Muscle of leg (tissue), 16 donors: ENCODE results near the gene PLEKHB1. TPM values are rescaled to one million over a fixed set of nuclear protein-coding genes. Genes with fewer than 3 reads are reported as not detected.
A peak's percentile ranks its signal among the peaks of the same experiment; 100 is the strongest.

Source experiments
- DNase-seq: peaks from one replicate; pipeline ENCODE4 v3.0.0; 2013
- H3K27ac ChIP-seq: one replicate; pipeline ENCODE4 v1.5.1; 2013; ENCODE audit warnings: mild to moderate bottlenecking, low read length, control low read depth
- H3K27me3 ChIP-seq: one replicate; pipeline ENCODE4 v1.6.1; 2013; ENCODE audit warnings: low read length; ENCODE audit not compliant: control insufficient read depth, insufficient read depth
- H3K36me3 ChIP-seq: one replicate; pipeline ENCODE4 v1.6.1; 2013; ENCODE audit warnings: low read length; ENCODE audit not compliant: control insufficient read depth, insufficient read depth
- H3K4me1 ChIP-seq: one replicate; pipeline ENCODE4 v1.6.1; 2013; ENCODE audit warnings: low read length; ENCODE audit not compliant: control insufficient read depth, insufficient read depth
- H3K4me3 ChIP-seq: one replicate; pipeline ENCODE4 v1.5.1; 2013; ENCODE audit warnings: low read length, control low read depth
- H3K9me3 ChIP-seq: replicated peaks from 2 replicates; pipeline ENCODE4 v1.6.1; 2013; ENCODE audit warnings: low read depth, low read length; ENCODE audit not compliant: control insufficient read depth
- WGBS: methylation state at CpG from one replicate; pipeline ENCODE4 v1.1.5; 2013; ENCODE audit warnings: missing lambda C conversion rate; ENCODE audit not compliant: insufficient coverage; 5-methylcytosine and 5-hydroxymethylcytosine counted together
- long read RNA-seq, 11 donors: transcript quantifications; one replicate each; lab custom pipeline, GENCODE V29; 2026
- polyA plus RNA-seq, 8 donors: library from polyadenylated mRNA; unstranded; fragments of 120-200 nt; gene quantifications; one replicate each; pipeline versions ENCODE4 v1.2.1 to v1.2.3, GENCODE V29; 2013; ENCODE audit warnings: inconsistent platforms in 1 of 8, low replicate concordance in 1 of 8; ENCODE audit not compliant: insufficient read length in 8 of 8, insufficient read depth in 1 of 8
- total RNA-seq: library from RNA; stranded (reverse); fragments of 120-200 nt; gene quantifications from one replicate; pipeline ENCODE4 v1.2.4, GENCODE V29; 2013

PLEKHB1 gene, protein sequence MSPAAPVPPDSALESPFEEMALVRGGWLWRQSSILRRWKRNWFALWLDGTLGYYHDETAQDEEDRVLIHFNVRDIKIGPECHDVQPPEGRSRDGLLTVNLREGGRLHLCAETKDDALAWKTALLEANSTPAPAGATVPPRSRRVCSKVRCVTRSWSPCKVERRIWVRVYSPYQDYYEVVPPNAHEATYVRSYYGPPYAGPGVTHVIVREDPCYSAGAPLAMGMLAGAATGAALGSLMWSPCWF
- 1.0 TPM for total RNA-seq
- 1 to 10 TPM in 7 of 8 donors, under 1 TPM in 1; 0.95 to 3.6 (median 1.7) TPM for polyA plus RNA-seq
- long read RNA-seq, donor 1 = 0 reads
- long read RNA-seq, donor 2 = 0 reads
- long read RNA-seq, donor 3 = 0 reads
- long read RNA-seq, donor 4 = 0 reads
- long read RNA-seq, donor 5 = 0 reads
- long read RNA-seq, donor 6, partial matches to known transcripts = 0 of 1 reads
- long read RNA-seq, donor 6, other reads (novel, unspliced or antisense) = 0 of 1 reads
- long read RNA-seq, donor 7, partial matches to known transcripts = 0 of 2 reads
- long read RNA-seq, donor 7, other reads (novel, unspliced or antisense) = 0 of 2 reads
- long read RNA-seq, donor 8, partial matches to known transcripts = 0 of 1 reads
- long read RNA-seq, donor 8, other reads (novel, unspliced or antisense) = 0 of 1 reads
- long read RNA-seq, donor 9, partial matches to known transcripts = 0 of 1 reads
- long read RNA-seq, donor 9, other reads (novel, unspliced or antisense) = 0 of 1 reads
- long read RNA-seq, donor 10 = 0 reads
- long read RNA-seq, donor 11 = 0 reads

DNA sequence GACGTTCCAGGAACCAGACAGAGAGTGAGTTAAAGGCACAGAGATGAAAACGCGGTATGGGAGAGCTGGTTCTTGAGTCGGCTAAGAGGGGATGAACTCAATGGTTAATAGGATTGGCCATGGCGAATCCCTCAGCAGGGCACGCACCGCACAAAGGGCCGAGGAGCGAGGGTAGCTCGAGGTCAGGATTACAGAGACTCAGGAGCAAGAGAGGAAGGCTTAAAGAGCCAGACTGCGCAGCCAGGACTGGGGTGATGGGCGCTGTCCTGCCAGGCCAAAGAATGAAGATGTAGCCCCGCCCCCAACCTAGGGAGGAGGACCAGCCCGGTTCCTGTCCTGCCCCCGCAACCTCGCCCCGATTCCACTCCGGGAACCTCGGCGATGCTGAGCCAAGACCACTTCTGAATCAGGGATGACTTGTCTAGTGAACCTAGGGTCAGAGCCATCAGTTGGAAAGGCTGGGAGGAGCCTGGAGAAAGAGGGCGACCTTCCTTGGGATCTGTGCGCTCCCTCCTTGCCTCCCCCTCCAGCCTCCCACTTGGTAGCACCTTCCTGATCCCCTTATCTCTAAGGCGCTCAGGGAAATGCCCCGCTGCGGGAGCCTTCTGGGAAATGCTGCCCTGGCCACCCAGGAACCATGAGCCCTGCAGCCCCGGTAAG, at the start of gene PLEKHB1:
Gene PLEKHB1, plus strand, starts transcription at position 610 of the 660 bp plus-strand sequence. Its CDS starts 28 bp downstream, at position 638.
- Histone ChIP-seq H3K27ac (no peak within 1 kb of the TSS), H3K4me1 (peaks cover 19% of the 10 kb centered on the region), H3K27me3 (peaks cover 17% of the 10 kb centered on the region), H3K36me3 (no peaks in the 10 kb centered on the region), H3K9me3 (no peaks in the 10 kb centered on the region), H3K4me3 (no peak within 1 kb of the TSS)
- 15% methylated on average over 23 of the region's 26 CpGs for WGBS
- DNase-seq = no peak

GRCh38 chr11:73597336-73597955, 48.9 kb upstream of the PLEKHB1 start:
- WGBS = 3% methylated on average over 16 of the region's 27 CpGs
- H3K36me3 ChIP-seq = no peaks in the 10 kb centered on the region
- peaks cover 12% of the 10 kb centered on the region for H3K4me1 ChIP-seq
- peak overlapping the region; percentile 69 for H3K27ac ChIP-seq
- no peak for DNase-seq
- H3K9me3 ChIP-seq = no peaks in the 10 kb centered on the region
- H3K27me3 ChIP-seq = no peaks in the 10 kb centered on the region
- H3K4me3 ChIP-seq = peak overlapping the region; percentile 96

GRCh38 chr11:73597956-73598718, 48.2 kb upstream of the PLEKHB1 start, which contains the start of gene FAM168A:
TSS of gene FAM168A (minus strand) at chr11:73598112. CDS start at chr11:73468474, 129,638 bp downstream.
- peak within 1 kb of the TSS; percentile 96 for H3K4me3 ChIP-seq
- under 1% methylated on average over 57 of the region's 64 CpGs for WGBS
- H3K27me3 ChIP-seq = no peaks in the 10 kb centered on the region
- H3K36me3 ChIP-seq = no peaks in the 10 kb centered on the region
- peak within 1 kb of the TSS; percentile 93 for H3K27ac ChIP-seq
- no peaks in the 10 kb centered on the region for H3K9me3 ChIP-seq
- H3K4me1 ChIP-seq = peaks cover 12% of the 10 kb centered on the region
- peak; percentile 100 for DNase-seq

DNA sequence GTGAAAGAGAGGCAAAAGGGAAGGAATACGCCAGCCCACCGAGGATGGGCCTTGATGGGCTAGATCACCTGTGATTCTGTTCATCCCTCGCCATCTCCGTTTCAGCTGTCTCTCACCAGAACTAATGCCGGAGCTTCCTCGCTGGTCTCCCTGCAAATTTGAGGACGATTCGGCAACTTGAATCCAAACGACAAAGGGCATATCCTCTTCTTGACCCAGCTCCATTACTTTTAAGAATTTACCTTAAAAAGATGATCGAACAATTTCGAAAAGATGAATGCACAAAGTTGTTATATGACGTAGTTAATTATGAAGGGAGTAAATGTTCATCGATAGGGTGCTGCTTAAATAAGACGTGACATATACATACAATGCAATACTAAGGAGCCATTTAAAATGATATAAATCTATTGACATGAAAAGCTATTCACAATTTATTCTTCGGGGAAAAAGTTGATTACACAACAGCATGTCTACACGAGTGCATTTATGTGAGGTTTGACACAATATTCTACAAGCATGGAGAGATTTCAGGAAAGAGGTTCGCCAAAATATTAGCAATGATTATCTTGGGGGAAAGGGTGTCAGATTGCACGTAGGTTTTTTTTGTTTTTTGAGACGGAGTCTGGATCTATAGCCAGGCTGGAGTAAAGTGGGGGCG, 47.5 kb upstream of the PLEKHB1 start:
- Histone ChIP-seq H3K9me3 (no peaks in the 10 kb centered on the region), H3K4me1 (peaks cover 12% of the 10 kb centered on the region), H3K27ac (peak overlapping the region; percentile 93), H3K36me3 (no peaks in the 10 kb centered on the region), H3K4me3 (peak overlapping the region; percentile 96), H3K27me3 (no peaks in the 10 kb centered on the region)
- WGBS = 3% methylated on average over 8 of the region's 20 CpGs
- DNase-seq = peak; percentile 12

DNA sequence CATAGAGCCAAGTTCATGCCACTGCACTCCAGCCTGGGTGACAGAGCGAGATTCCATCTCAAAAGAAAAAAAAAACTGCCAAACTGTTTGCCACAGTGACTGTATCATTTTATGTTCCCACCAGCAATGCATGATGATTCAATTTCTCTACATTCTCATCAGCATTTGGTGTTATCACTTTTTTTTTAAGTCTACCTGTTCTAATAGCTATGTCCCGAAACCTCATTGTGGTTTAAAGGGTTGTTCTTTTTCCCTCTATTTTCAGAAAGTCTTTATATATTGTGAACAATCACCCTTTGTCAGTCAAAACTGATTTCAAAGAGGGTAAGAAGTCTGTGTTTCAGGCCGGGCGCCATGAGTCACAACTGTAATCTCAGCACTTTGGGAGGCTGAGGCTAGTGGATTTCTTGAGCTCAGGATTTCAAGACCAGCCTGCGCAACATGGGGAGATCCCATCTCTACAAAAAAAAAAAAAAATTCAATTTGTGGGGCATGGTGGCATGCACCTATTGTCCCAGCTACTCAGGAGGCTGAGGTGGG, 33.7 kb upstream of the PLEKHB1 start:
- no peak overlapping the region for H3K4me3 ChIP-seq
- H3K9me3 ChIP-seq = no peaks in the 10 kb centered on the region
- H3K27ac ChIP-seq = no peak overlapping the region
- H3K36me3 ChIP-seq = no peaks in the 10 kb centered on the region
- H3K4me1 ChIP-seq = no peaks in the 10 kb centered on the region
- WGBS = 100% methylated on average over 1 of the region's 5 CpGs
- H3K27me3 ChIP-seq = no peaks in the 10 kb centered on the region
- DNase-seq = no peak

DNA sequence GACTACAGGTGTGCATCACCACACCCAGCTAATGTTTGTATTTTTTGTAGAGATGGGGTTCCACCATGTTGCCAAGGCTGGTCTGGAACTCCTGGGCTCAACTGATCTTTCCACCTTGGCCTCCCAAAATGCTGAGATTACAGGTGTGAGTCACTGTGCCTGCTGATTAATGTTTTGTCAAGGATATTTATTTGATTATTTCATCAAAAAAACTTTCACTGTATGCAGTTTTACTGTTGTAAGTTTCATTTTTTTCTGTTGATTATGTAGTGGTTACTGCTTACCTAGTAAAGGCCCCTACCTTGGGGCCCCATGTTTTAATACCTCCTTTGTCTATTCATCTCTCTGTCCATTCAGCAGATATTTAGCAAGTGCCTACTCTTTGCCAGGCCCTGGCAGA, 31.8 kb upstream of the PLEKHB1 start:
- H3K4me1 ChIP-seq = no peaks in the 10 kb centered on the region
- no peak overlapping the region for H3K27ac ChIP-seq
- no peaks in the 10 kb centered on the region for H3K9me3 ChIP-seq
- DNase-seq = no peak
- H3K27me3 ChIP-seq = no peaks in the 10 kb centered on the region
- no peaks in the 10 kb centered on the region for H3K36me3 ChIP-seq
- no peak overlapping the region for H3K4me3 ChIP-seq

DNA sequence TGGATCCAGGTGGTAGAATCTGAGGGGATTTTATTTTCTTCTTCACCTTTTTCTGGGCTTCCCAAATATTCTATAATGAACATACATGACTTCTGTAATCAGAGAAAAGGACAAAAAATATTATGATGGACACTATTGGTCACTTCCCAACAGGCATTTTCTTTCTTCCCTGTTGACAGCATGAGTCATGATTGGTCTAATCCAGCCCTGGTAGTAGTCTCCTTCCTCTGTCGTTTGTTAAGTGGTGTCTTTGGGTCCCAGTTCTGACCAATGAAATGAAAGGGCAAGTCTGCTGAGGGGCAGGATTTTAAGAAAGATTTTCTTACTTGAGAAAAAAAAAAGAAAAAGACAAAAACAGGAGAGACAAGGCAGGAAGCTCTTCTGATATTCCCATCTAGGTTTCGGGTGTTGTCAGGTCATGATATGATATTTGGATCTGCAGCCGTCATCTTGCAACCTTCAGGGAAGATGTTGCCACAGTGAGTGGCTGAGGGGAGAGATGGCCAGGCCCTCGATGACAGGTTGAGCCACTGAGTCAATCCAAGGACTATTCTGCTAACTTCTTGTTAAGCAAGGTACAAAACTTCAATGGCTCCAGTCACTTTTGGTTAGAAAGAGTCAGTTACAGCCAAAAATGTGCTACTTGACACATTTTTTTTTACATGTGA, 23.3 kb upstream of the PLEKHB1 start:
- Histone ChIP-seq H3K4me1 (peaks cover 20% of the 10 kb centered on the region), H3K4me3 (no peak overlapping the region), H3K27ac (peak overlapping the region; percentile 37), H3K36me3 (no peaks in the 10 kb centered on the region), H3K9me3 (no peaks in the 10 kb centered on the region), H3K27me3 (no peaks in the 10 kb centered on the region)
- WGBS = 83% methylated on average over 3 of the region's 4 CpGs
- no peak for DNase-seq

DNA sequence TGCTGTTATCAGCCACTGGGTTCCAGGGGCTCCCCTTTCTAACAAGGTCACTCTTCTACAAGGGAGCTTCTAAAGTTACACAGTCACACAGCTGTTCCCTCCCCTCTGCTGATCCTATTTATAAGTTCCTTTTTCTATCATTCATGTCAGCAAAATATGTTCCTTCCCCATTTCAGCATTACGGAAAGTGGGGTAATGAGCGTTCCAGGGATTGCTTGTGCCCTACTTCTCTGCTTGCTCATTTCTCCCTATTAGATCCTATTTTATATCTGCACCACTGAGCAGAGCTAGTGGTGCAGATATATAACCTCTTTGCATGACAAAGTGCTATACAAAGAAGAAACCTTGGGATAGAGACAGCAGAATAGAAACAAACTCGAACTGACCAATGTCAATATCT, 22.7 kb upstream of the PLEKHB1 start:
- Histone ChIP-seq H3K27me3 (no peaks in the 10 kb centered on the region), H3K27ac (peak overlapping the region; percentile 37), H3K9me3 (no peaks in the 10 kb centered on the region), H3K36me3 (no peaks in the 10 kb centered on the region), H3K4me1 (peaks cover 20% of the 10 kb centered on the region), H3K4me3 (no peak overlapping the region)
- DNase-seq = peak; percentile 69
- no CpG with 5 or more reads among the region's 3 CpGs for WGBS
